ENCODE results near the gene KRT31. TPM values are rescaled to one million over a fixed set of nuclear protein-coding genes. Genes with fewer than 3 reads are reported as not detected.
"Not testable (repeated sequence)": the region's sequence is repeated elsewhere in the genome, so short reads cannot be mapped to it uniquely, and the experiment has no call there.

The KRT31 gene
- total RNA-seq, 2 experiments from 2014 or later: not detected

GRCh38 chr17:41434415-41434814 is 37.0 kb upstream of the KRT31 start:
- intact Hi-C loops (cut with DNase I, micrococcal nuclease): no loop called here
- ATAC-seq (ENCODE audit: poor library complexity) (no peak), DNase-seq (no peak)
- no peak overlapping the region for H3K27ac Mint-ChIP-seq
- no peak overlapping the region for H3K4me3 ChIP-seq (ENCODE audit: low read length)
- peaks cover 8% of the 10 kb centered on the region for H3K4me1 Mint-ChIP-seq (ENCODE audit: low read depth)
- ChIA-PET POLR2A (interaction anchor here (0.7 to 1.0 kb wide), 2 partner anchors 13 to 126 kb away, joined by 3 read pairs; no protein-coding TSS in a partner anchor), CTCF (no interaction called here)
- no peaks in the 10 kb centered on the region for H3K9me3 Mint-ChIP-seq
- no peak overlapping the region for H3K4me3 Mint-ChIP-seq
- H3K27me3 Mint-ChIP-seq: no peaks in the 10 kb centered on the region
- H3K27ac ChIP-seq (ENCODE audit: low read depth in 1 of 2, low read length in 2 of 2): no peak overlapping the region
- H3K4me1 ChIP-seq (ENCODE audit: insufficient read depth, low read length): no peaks in the 10 kb centered on the region
- TF ChIP-seq, protein P1, sequence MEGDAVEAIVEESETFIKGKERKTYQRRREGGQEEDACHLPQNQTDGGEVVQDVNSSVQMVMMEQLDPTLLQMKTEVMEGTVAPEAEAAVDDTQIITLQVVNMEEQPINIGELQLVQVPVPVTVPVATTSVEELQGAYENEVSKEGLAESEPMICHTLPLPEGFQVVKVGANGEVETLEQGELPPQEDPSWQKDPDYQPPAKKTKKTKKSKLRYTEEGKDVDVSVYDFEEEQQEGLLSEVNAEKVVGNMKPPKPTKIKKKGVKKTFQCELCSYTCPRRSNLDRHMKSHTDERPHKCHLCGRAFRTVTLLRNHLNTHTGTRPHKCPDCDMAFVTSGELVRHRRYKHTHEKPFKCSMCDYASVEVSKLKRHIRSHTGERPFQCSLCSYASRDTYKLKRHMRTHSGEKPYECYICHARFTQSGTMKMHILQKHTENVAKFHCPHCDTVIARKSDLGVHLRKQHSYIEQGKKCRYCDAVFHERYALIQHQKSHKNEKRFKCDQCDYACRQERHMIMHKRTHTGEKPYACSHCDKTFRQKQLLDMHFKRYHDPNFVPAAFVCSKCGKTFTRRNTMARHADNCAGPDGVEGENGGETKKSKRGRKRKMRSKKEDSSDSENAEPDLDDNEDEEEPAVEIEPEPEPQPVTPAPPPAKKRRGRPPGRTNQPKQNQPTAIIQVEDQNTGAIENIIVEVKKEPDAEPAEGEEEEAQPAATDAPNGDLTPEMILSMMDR (IDR thresholded peaks at IDR 0.05): no peak
- no peaks in the 10 kb centered on the region for H3K9me3 ChIP-seq (ENCODE audit: control insufficient read depth in 1 of 2, insufficient read depth in 1 of 2, low read length in 2 of 2)
- no peaks in the 10 kb centered on the region for H3K36me3 Mint-ChIP-seq (ENCODE audit: low read depth)
- no peaks in the 10 kb centered on the region for H3K36me3 ChIP-seq (ENCODE audit: insufficient read depth, low read length)
- H3K27me3 ChIP-seq (ENCODE audit: control insufficient read depth in 1 of 2, insufficient read depth in 2 of 2, low read length in 2 of 2): no peaks in the 10 kb centered on the region

GRCh38 chr17:41434005-41434404 is 36.6 kb upstream of the KRT31 start:
- no peaks in the 10 kb centered on the region for H3K4me1 ChIP-seq (ENCODE audit: insufficient read depth, low read length)
- peaks cover 8% of the 10 kb centered on the region for H3K4me1 Mint-ChIP-seq (ENCODE audit: low read depth)
- ATAC-seq (ENCODE audit: poor library complexity) (no peak), DNase-seq (no peak)
- POLR2A ChIA-PET: interaction anchor here (0.7 to 1.0 kb wide), 2 partner anchors 14 to 126 kb away, joined by 3 read pairs; no protein-coding TSS in a partner anchor
- no peaks in the 10 kb centered on the region for H3K9me3 Mint-ChIP-seq
- peaks cover 1% of the 10 kb centered on the region for H3K27me3 Mint-ChIP-seq
- H3K4me3 ChIP-seq (ENCODE audit: low read length): no peak overlapping the region
- H3K36me3 Mint-ChIP-seq (ENCODE audit: low read depth): no peaks in the 10 kb centered on the region
- CTCF ChIA-PET: no interaction called here
- H3K36me3 ChIP-seq (ENCODE audit: insufficient read depth, low read length): no peaks in the 10 kb centered on the region
- no peaks in the 10 kb centered on the region for H3K9me3 ChIP-seq (ENCODE audit: control insufficient read depth in 1 of 2, insufficient read depth in 1 of 2, low read length in 2 of 2)
- no peaks in the 10 kb centered on the region for H3K27me3 ChIP-seq (ENCODE audit: control insufficient read depth in 1 of 2, insufficient read depth in 2 of 2, low read length in 2 of 2)
- no peak overlapping the region for H3K27ac Mint-ChIP-seq
- H3K4me3 Mint-ChIP-seq: no peak overlapping the region
- TF ChIP-seq, protein P1 (IDR thresholded peaks at IDR 0.05): no peak
- intact Hi-C loops (cut with DNase I, micrococcal nuclease): no loop called here
- no peak overlapping the region for H3K27ac ChIP-seq (ENCODE audit: low read depth in 1 of 2, low read length in 2 of 2)

GRCh38 chr17:41433586-41433985 is 36.2 kb upstream of the KRT31 start:
- no peak overlapping the region for H3K27ac Mint-ChIP-seq
- ChIA-PET POLR2A (interaction anchor here (0.7 to 1.0 kb wide), 2 partner anchors 14 to 125 kb away, joined by 3 read pairs; no protein-coding TSS in a partner anchor), CTCF (no interaction called here)
- H3K27me3 ChIP-seq (ENCODE audit: control insufficient read depth in 1 of 2, insufficient read depth in 2 of 2, low read length in 2 of 2): no peaks in the 10 kb centered on the region
- H3K36me3 Mint-ChIP-seq (ENCODE audit: low read depth): no peaks in the 10 kb centered on the region
- intact Hi-C loops (cut with DNase I, micrococcal nuclease): no loop called here
- peaks cover 8% of the 10 kb centered on the region for H3K4me1 Mint-ChIP-seq (ENCODE audit: low read depth)
- no peak for DNase-seq
- H3K4me3 ChIP-seq (ENCODE audit: low read length): no peak overlapping the region
- H3K4me3 Mint-ChIP-seq: no peak overlapping the region
- TF ChIP-seq, protein P1 (IDR thresholded peaks at IDR 0.05): no peak
- no peak for ATAC-seq (ENCODE audit: poor library complexity)
- H3K27me3 Mint-ChIP-seq: peaks cover 5% of the 10 kb centered on the region
- H3K9me3 Mint-ChIP-seq: no peaks in the 10 kb centered on the region
- no peaks in the 10 kb centered on the region for H3K9me3 ChIP-seq (ENCODE audit: control insufficient read depth in 1 of 2, insufficient read depth in 1 of 2, low read length in 2 of 2)
- no peaks in the 10 kb centered on the region for H3K36me3 ChIP-seq (ENCODE audit: insufficient read depth, low read length)
- H3K4me1 ChIP-seq (ENCODE audit: insufficient read depth, low read length): no peaks in the 10 kb centered on the region
- no peak overlapping the region for H3K27ac ChIP-seq (ENCODE audit: low read depth in 1 of 2, low read length in 2 of 2)

GRCh38 chr17:41430376-41430775 is 33.0 kb upstream of the KRT31 start:
- H3K27ac ChIP-seq (ENCODE audit: low read depth in 1 of 2, low read length in 2 of 2); H3K4me1 ChIP-seq (ENCODE audit: insufficient read depth, low read length); H3K27ac Mint-ChIP-seq; H3K36me3 Mint-ChIP-seq (ENCODE audit: low read depth); H3K4me3 Mint-ChIP-seq; POLR2A ChIA-PET; H3K9me3 Mint-ChIP-seq; H3K4me1 Mint-ChIP-seq (ENCODE audit: low read depth); DNase-seq; intact Hi-C loops (cut with DNase I, micrococcal nuclease); CTCF ChIA-PET; H3K36me3 ChIP-seq (ENCODE audit: insufficient read depth, low read length); H3K9me3 ChIP-seq (ENCODE audit: control insufficient read depth in 1 of 2, insufficient read depth in 1 of 2, low read length in 2 of 2); H3K27me3 Mint-ChIP-seq; H3K4me3 ChIP-seq (ENCODE audit: low read length); H3K27me3 ChIP-seq (ENCODE audit: control insufficient read depth in 1 of 2, insufficient read depth in 2 of 2, low read length in 2 of 2); ATAC-seq (ENCODE audit: poor library complexity): not testable (repeated sequence)
